B cell (primary cell): ENCODE measurements around the gene TEKT2. TPM values are rescaled to one million over a fixed set of nuclear protein-coding genes. Genes with fewer than 3 reads are reported as not detected.

ENCODE experiments used
- ATAC-seq: fragments of 200-7000 bp; cut with Tn5 transposase; one replicate; pipeline ENCODE4 v1.10.0; 2021; ENCODE audit warnings: low read depth, mild to moderate bottlenecking, moderate number of reproducible peaks, moderate library complexity
- CTCF ChIA-PET: fragments of 350-600 bp; sonication (Branson Sonifier 250); formaldehyde crosslinking; loops from one replicate; lab custom pipeline; 2021; ENCODE audit warnings: antibody characterized with exemption, inconsistent platforms; lab: Charles Lee
- POLR2A ChIA-PET: fragments of 350-600 bp; sonication (Branson Sonifier 250); formaldehyde crosslinking; loops from one replicate; lab custom pipeline; 2021; ENCODE audit warnings: antibody characterized with exemption; lab: Charles Lee
- DNase-seq: peaks from one replicate; pipeline ENCODE4 v3.0.0; 2013
- H2AFZ ChIP-seq: 2 replicates; pipeline ENCODE4 v1.6.1; 2012; ENCODE audit warnings: mild to moderate bottlenecking, low read depth, low read length; ENCODE audit not compliant: insufficient read depth, poor library complexity, severe bottlenecking
- H3K27ac ChIP-seq, 2 donors: 1 replicate in 1 of 2; 2 replicates in 1 of 2; pipeline ENCODE4 v1.5.1; 2012 to 2013; ENCODE audit warnings: low read length in 2 of 2, mild to moderate bottlenecking in 2 of 2, moderate library complexity in 1 of 2
- H3K27me3 ChIP-seq, 4 experiments: fragments of 200-600 bp in 1 of 4; sonication (generic) in 1 of 4; replicated peaks in 1 of 4; 1 replicate in 2 of 4; 2 replicates in 2 of 4; pipeline versions ENCODE4 v1.6.1 to v1.7.0; 2013 to 2016; ENCODE audit warnings: low read length in 3 of 4, mild to moderate bottlenecking in 2 of 4, mixed read lengths in 1 of 4, moderate library complexity in 1 of 4; ENCODE audit not compliant: insufficient read depth in 4 of 4, control insufficient read depth in 3 of 4; ENCODE audit errors: control extremely low read depth in 1 of 4
- H3K36me3 ChIP-seq, 2 experiments: replicated peaks in 1 of 2; 1 replicate in 1 of 2; 2 replicates in 1 of 2; pipeline versions ENCODE4 v1.6.1 to v1.7.1; 2013; ENCODE audit warnings: low read length in 1 of 2; ENCODE audit not compliant: insufficient read depth in 2 of 2, control insufficient read depth in 1 of 2; ENCODE audit errors: control extremely low read depth in 1 of 2, extremely low read depth in 1 of 2
- H3K4me1 ChIP-seq, 2 donors: fragments of 200-600 bp in 1 of 2; sonication (generic) in 1 of 2; 1 replicate in 1 of 2; 2 replicates in 1 of 2; pipeline versions ENCODE4 v1.5.1 to v1.6.1; 2013 to 2017; ENCODE audit warnings: low read length in 2 of 2; ENCODE audit not compliant: control insufficient read depth in 2 of 2, insufficient read depth in 2 of 2
- H3K4me2 ChIP-seq: replicated peaks from 2 replicates; pipeline ENCODE3; 2012; ENCODE audit warnings: mild to moderate bottlenecking, low read depth, low read length; ENCODE audit not compliant: poor library complexity, severe bottlenecking
- H3K4me3 ChIP-seq, 5 experiments: fragments of 200-600 bp in 1 of 5; sonication (generic) in 1 of 5; 1 replicate in 3 of 5; 2 replicates in 2 of 5; pipeline versions ENCODE4 v1.5.1 to v1.7.0; 2011 to 2016; ENCODE audit warnings: low read length in 4 of 5, mild to moderate bottlenecking in 4 of 5, low read depth in 2 of 5, control low read depth in 1 of 5, moderate library complexity in 1 of 5; ENCODE audit not compliant: insufficient read depth in 1 of 5; ENCODE audit errors: control extremely low read depth in 1 of 5, extremely low read depth in 1 of 5
- H3K79me2 ChIP-seq: fragments of 200-600 bp; sonication (generic); one replicate; pipeline ENCODE4 v1.6.0; 2016; ENCODE audit warnings: low read length; ENCODE audit not compliant: control insufficient read depth, insufficient read depth
- H3K9ac ChIP-seq: fragments of 200-600 bp; sonication (generic); 2 replicates; pipeline ENCODE4 v1.6.1; 2017; ENCODE audit warnings: mild to moderate bottlenecking, low read length, moderate library complexity
- H3K9me3 ChIP-seq, 3 donors: one replicate each; pipeline versions ENCODE4 v1.6.1 to v1.7.1; 2013; ENCODE audit warnings: low read length in 2 of 3; ENCODE audit not compliant: control insufficient read depth in 2 of 3, insufficient read depth in 1 of 3; ENCODE audit errors: control extremely low read depth in 1 of 3
- H4K20me1 ChIP-seq: 2 replicates; pipeline ENCODE4 v1.6.0; 2012; ENCODE audit warnings: mild to moderate bottlenecking, low read length; ENCODE audit not compliant: insufficient read depth, control insufficient read depth, poor library complexity, severe bottlenecking
- H3K27ac Mint-ChIP-seq: one replicate; pipeline ENCODE4 v1.8.0; 2021; ENCODE audit warnings: mixed read lengths
- H3K27me3 Mint-ChIP-seq: one replicate; pipeline ENCODE4 v1.8.0; 2021; ENCODE audit warnings: mixed read lengths
- H3K4me1 Mint-ChIP-seq: one replicate; pipeline ENCODE4 v1.8.0; 2021; ENCODE audit warnings: mixed read lengths
- H3K4me3 Mint-ChIP-seq: one replicate; pipeline ENCODE4 v1.8.0; 2021; ENCODE audit warnings: mixed read lengths
- H3K9me3 Mint-ChIP-seq: one replicate; pipeline ENCODE4 v1.8.0; 2022; ENCODE audit warnings: mixed read lengths; ENCODE audit not compliant: insufficient read depth
- CTCF ChIP-seq: fragments of 200-600 bp; IDR thresholded peaks from one replicate; pipeline ENCODE4 v1.8.0; 2022; ENCODE audit warnings: antibody characterized with exemption, mild to moderate bottlenecking
- EZH2 ChIP-seq: IDR thresholded peaks from 2 replicates; pipeline ENCODE4 v1.6.1; 2012; ENCODE audit warnings: borderline replicate concordance, low read depth, mild to moderate bottlenecking, moderate library complexity, low read length; ENCODE audit not compliant: insufficient read depth, poor library complexity, severe bottlenecking
- WGBS: methylation state at CpG from one replicate; pipeline ENCODE4 v1.1.5; 2013; ENCODE audit warnings: missing lambda C conversion rate; ENCODE audit not compliant: insufficient coverage; 5-methylcytosine and 5-hydroxymethylcytosine counted together
- intact Hi-C: fragments of 100-400 bp; cut with micrococcal nuclease; formaldehyde crosslinking; loops from one replicate; pipeline ENCODE4 v1.10.0; 2022
- polyA plus RNA-seq: library from polyadenylated mRNA; depleted of rRNA; stranded (reverse); fragments of >200 nt; gene quantifications from 2 replicates; pipeline ENCODE4 v1.2.3, GENCODE V29; 2012
- total RNA-seq, 2 donors: library from RNA; stranded (reverse); fragments of 120-200 nt in 1 of 2; gene quantifications; 1 replicate in 1 of 2; 2 replicates in 1 of 2; pipeline versions ENCODE4 v1.2.3 to v1.2.4, GENCODE V29; 2013 to 2022

Gene TEKT2
- total and polyA plus RNA-seq, 2 donors (not counting 1 experiment from before 2014, with no cell fraction given) = not detected

- peak within 1 kb of the TSS; percentile 94 for H3K9ac ChIP-seq
- H3K4me2 ChIP-seq = peak within 1 kb of the TSS; percentile 87
These were observed 4.9 kb downstream of the TEKT2 start, which contains the start of gene ADPRS for GRCh38 chr1:36088577-36089392. ADPRS (plus strand) TSS chr1:36088892; CDS start chr1:36088905, 13 bp downstream.

More at GRCh38 chr1:36088577-36089392, 4.9 kb downstream of the TEKT2 start, which contains the start of gene ADPRS:
- H3K27ac ChIP-seq = peak within 1 kb of the TSS; percentile 78 to 92
- H3K9me3 ChIP-seq = peaks cover 0 to 3% (median 0%) of the 10 kb centered on the region in 3 donors
- POLR2A ChIA-PET = interaction anchor here (1.0 to 1.5 kb wide), 2 partner anchors 61 to 136 kb away, joined by 3 read pairs; partner anchors contain the start of gene THRAP3
- peaks cover 0 to 18% (median 9%) of the 10 kb centered on the region in 4 experiments for H3K27me3 ChIP-seq
- peaks cover 23 to 28% of the 10 kb centered on the region in 2 donors for H3K4me1 ChIP-seq
- H3K4me3 Mint-ChIP-seq = peak within 1 kb of the TSS; percentile 97
- H4K20me1 ChIP-seq = no peaks in the 10 kb centered on the region
- peak; percentile 88 for ATAC-seq
- peak; percentile 95 for DNase-seq
- H3K4me3 ChIP-seq = peak within 1 kb of the TSS; percentile 79 to 98 (median 84)
- peaks cover 45% of the 10 kb centered on the region for H3K79me2 ChIP-seq
- peaks cover 16% of the 10 kb centered on the region for H3K27me3 Mint-ChIP-seq
- peak within 1 kb of the TSS; percentile 96 for H2AFZ ChIP-seq
- peak within 1 kb of the TSS; percentile 94 for H3K27ac Mint-ChIP-seq
- TF ChIP-seq EZH2 (no peak), CTCF (peak; percentile 97)
- no peaks in the 10 kb centered on the region for H3K9me3 Mint-ChIP-seq
- H3K4me1 Mint-ChIP-seq = peaks cover 22% of the 10 kb centered on the region
- peaks cover 0 to 27% of the 10 kb centered on the region in 2 experiments for H3K36me3 ChIP-seq
- intact Hi-C loops = loop anchor here (1.0 to 2.0 kb wide), 6 partner anchors 61 to 362 kb away; partner anchors contain the start of genes AGO1, AGO3, OSCP1 and THRAP3
- CTCF ChIA-PET = interaction anchor here (2.7 kb wide), 1 partner anchor 61 kb away, joined by 7 read pairs; the partner anchor contains the start of gene TRAPPC3
- WGBS = under 1% methylated on average over 83 of the region's 84 CpGs
